ENCODE results near the gene CCR1.
"Not testable (repeated sequence)": the region's sequence is repeated elsewhere in the genome, so short reads cannot be mapped to it uniquely, and the experiment has no call there.

Gene CCR1

GRCh38 chr3:46212101-46212500 is 4.0 kb upstream of the CCR1 start:
- no peak for DNase-seq (ENCODE audit: low read depth, low spot score)

GRCh38 chr3:46209746-46210470 is 1.8 kb upstream of the CCR1 start:
- no peak for DNase-seq (ENCODE audit: low read depth, low spot score)

DNA sequence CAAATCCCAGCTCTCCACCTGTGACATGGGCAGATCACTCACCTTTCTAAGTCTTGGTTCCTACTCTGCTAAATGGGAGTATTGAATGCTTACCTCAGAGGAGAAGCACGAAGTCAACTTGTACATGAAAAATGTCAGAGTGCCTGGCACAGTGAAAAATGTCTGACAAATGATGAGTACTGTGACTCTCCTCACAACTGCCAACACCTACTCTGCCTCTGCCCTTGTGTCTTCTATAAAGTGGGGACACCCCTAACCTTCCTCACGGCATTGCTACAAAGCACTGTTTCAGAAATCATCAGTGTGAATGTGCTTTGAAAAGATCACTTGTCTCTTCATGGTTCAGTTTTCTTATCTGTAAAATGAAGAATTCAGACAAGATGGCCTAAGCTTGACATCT is 940 bp upstream of the CCR1 start:
- no peak for DNase-seq (ENCODE audit: low read depth, low spot score)

DNA sequence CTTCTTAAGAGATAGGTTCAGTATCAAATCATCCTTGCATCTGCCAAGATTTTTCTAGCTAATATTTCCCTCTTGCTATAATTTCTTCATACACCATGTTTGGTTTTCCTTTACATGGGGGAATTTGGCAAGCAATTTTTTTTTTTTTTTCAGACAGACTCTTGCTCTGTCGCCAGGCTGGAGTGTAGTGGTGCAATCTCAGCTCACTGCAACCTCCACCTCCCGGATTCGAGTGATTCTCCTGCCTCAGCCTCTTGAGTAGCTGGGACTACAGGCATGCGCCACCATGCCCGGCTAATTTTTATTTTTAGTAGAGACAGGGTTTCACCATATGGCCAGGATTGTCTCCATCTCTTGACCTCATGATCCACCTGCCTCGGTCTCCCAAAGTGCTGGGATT is 599 bp downstream of the CCR1 start:
- DNase-seq (ENCODE audit: low read depth, low spot score): not testable (repeated sequence)

DNA sequence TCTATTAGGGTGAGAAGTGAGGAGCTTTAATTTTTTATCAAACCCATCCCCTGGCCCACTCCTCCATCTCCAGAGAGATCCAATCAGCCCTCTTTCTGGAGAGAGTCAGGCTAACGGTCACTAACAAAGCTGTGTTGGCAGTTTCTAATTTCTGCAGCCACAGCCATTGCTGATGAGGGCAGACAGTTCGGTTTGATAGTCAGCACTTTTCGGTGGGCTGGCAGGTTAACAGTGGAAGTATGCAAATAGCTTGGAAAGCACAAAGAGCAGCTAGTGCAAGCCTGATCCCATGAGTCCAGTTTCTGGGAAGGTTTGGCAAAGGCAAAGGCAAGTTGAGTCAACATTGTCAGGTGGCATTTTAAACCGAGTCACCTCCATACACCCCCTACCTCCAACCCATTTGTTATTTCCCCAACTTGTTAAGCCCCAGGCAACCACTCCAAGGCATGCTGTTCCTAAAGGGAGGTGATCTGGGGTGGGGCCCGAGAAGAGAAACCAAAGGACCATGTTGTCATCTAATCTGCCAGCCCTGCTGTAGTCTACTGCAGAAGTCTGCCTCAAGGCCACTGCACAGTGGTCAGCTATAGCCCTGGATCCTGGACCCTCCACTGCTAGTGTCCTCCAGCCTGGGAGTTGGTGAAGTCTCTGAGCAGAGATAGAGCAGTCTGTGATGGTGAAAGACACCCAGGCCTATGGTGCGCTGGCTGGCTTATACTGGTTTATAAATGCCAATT is 1.7 kb downstream of the CCR1 start:
- no peak for DNase-seq (ENCODE audit: low read depth, low spot score)

- no peak for DNase-seq (ENCODE audit: low read depth, low spot score)
Measured at GRCh38 chr3:46205286-46205960, 2.7 kb downstream of the CCR1 start.

DNA sequence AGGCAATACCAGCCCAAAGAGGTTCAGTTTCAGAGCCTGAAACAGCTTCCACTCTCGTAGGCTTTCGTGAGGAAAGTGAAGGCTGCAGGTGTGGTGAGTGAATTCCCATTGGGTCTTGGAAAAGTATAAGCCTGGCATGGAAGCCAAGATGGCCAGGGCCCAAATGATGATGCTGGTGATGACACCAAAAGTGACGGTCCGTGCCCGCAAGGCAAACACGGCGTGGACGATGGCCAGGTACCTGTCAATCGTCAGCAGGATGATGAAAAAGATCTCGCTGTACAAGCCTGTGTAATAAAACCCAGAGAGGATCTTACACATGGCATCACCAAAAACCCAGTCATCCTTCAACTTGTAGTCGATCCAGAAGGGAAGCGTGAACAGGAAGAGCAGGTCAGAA is 4.4 kb downstream of the CCR1 start:
- no peak for DNase-seq (ENCODE audit: low read depth, low spot score)

DNA sequence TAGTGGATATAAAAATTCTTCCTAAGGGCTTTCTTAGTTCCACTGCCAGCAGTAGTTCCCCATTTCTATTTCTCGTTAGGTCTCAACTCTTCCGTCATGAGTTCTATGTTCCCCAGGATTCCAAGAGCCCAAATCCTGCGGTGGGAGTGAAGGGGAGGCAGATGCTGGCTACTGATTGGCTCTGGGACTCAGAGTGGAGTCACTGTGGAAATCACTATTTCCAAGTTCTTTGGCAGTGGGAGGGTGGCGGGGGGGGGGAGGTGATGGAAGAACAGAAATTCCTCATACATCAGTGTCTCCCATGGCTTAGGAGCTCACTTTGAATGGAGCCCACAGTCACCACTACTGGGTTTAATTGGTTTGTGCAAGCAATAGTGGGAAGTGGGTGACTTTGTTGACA is 5.6 kb downstream of the CCR1 start:
- DNase-seq (ENCODE audit: low read depth, low spot score): no peak

- no peak for DNase-seq (ENCODE audit: low read depth, low spot score)
Measured at GRCh38 chr3:46200790-46201189, 7.3 kb downstream of the CCR1 start.

- DNase-seq (ENCODE audit: low read depth, low spot score): no peak
Measured at GRCh38 chr3:46200211-46200610, 7.9 kb downstream of the CCR1 start.

DNA sequence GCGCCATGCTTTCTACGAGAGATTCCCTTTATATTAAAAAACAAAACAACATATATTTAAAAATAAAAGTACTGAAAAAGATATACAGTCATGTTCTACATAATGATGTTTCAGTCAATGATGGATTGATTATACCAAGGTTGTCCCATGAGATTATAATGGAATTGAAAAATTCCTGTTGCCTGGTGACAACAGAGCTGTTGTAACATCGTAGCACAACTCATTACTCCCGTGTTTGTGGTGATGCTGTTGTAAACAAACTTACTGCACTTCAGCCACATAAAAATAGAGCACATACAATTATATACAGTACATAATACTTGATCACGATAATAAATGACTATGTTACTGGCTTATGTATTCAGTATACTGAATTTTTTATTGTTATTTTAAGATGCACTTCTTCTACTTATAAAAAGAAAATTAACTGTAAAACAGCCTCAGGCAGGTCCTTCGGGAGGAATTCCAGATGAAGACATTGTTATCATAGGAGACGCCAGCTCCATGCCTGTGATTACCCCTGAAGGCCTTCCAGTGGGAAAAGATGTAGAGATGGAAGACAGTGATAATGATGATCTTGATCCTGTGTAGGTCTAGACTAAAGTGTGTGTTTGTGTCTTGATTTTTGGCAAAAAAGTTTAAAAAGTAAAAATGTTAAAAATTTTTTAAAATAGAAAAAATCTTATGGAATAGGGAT is 11.7 kb downstream of the CCR1 start:
- no peak for DNase-seq (ENCODE audit: low read depth, low spot score)

DNA sequence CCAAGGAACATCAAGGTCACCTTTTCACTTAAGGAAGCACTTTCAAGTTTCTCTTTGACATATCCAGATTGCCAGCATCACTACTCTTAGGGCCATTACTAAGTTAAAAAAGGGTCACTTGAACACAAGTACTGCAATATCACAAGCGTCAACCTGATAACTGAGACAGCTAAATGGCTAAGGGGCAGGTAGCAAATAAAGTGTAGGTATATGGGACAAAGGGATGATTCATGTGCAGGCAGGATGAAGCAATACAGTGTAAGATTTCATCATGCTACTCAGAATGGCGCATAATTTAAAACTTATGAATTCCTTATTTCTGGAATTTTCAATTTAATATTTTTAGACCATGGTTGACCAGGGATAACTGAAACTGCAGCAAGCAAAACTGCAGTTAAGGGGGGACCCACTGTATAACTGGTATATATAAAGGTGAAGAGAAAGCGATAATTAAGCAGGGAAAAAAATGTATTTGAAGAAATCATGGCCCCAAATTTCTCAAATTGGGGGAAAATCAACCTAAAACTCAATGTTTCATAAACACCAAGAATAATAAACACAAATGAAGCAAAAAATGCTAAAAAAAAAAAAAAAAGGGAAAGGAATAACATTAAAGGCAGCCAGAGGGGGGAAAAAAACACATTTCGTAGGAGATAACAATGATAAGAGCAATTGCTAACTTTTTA is 13.1 kb downstream of the CCR1 start:
- no peak for DNase-seq (ENCODE audit: low read depth, low spot score)

- DNase-seq (ENCODE audit: low read depth, low spot score): no peak
Measured at GRCh38 chr3:46193436-46193835, 14.7 kb downstream of the CCR1 start.

GRCh38 chr3:46192939-46193338 is 15.2 kb downstream of the CCR1 start:
- no peak for DNase-seq (ENCODE audit: low read depth, low spot score)

GRCh38 chr3:46191730-46192129 is 16.4 kb downstream of the CCR1 start:
- DNase-seq (ENCODE audit: low read depth, low spot score): no peak

- DNase-seq (ENCODE audit: low read depth, low spot score): no peak
Measured at GRCh38 chr3:46188708-46189107, 19.4 kb downstream of the CCR1 start.

- peak; percentile 4 for DNase-seq (ENCODE audit: low read depth, low spot score)
Measured at GRCh38 chr3:46187876-46188275, 20.2 kb downstream of the CCR1 start.

DNA sequence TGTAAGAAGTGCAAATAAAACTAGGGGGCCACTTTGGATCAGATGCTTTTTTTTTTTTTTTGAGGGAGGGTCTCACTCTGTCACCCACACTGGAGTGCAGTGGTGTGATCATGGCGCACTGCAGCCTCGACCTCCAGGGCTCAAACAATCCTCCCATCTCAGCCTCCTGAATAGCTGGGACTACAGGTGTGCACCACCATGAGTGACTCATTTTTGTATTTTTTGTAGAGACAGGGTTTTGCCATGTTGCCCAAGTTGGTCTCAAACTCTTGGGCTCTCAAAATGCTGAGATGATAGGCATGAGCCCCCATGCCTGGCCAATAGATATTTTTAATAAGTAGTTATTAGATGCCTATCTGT is 20.8 kb downstream of the CCR1 start:
- DNase-seq (ENCODE audit: low read depth, low spot score): no peak

DNA sequence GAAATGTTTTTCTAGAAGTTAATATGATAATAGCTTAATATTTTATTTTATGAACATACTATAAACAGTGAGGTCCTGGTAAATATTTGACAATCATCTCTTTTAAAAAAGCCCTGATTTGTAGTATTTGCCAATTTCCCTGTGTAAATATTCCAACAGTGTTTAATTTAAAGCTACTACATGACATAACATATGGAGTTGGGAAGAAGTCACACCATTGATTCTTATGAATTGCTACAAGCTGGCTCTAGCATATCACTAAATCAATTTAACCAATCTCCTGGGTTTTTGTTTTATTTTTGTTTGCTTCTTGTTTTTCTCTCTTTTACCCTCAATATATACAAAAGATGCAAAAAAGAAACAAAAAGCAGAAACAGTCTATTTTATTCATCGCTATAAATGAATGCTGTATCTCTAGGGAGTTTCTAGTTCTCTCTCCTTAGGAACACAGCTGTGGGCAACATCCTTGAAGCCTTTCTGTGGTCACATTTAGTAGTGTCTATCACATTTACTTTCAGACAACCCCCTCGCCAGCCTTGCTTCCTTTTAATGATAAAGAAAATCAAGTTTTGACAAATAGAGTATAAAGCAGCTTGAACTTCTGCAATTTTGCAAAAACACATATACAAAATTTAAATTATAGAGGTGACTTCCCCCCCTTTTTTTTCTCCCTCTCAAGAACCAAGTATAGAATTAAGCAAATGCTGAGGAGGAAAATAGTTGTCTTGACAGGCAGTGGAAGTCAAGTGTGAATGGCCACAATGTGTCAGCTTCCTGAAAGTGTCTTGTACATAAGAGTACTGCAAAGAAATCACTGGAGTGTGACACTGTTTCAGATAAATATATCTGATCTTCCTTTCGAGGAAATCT is 21.4 kb downstream of the CCR1 start:
- DNase-seq (ENCODE audit: low read depth, low spot score): no peak

DNA sequence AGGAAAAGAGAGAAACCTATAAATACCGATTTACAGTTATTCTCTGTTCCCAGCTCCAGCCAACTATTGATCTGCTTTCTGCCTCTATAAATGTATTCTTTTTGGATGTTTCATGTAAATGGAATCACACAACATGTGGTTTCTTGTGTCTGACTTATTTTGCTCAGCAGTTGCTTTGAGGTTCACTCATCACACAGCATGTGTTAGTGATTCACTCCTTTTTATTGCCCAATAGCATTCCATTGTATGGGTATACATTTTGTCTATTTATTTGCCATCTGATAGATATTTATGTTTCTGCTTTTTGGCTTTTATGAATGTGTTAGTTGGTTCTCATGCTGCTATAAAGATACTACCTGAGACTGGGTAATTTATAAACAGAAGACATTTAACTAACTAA is 23.6 kb downstream of the CCR1 start:
- DNase-seq (ENCODE audit: low read depth, low spot score): no peak

- DNase-seq (ENCODE audit: low read depth, low spot score): no peak
Measured at GRCh38 chr3:46183330-46183729, 24.8 kb downstream of the CCR1 start.
